K562 (cell line): ENCODE results near the gene NELL1. TPM values are rescaled to one million over a fixed set of nuclear protein-coding genes. Genes with fewer than 3 reads are reported as not detected.

Experiments
- ATAC-seq: fragments of 200-7000 bp; cut with Tn5 transposase; 3 replicates; pipeline ENCODE4 v1.9.1; 2020; ENCODE audit warnings: moderate library complexity
- BruUV-seq: library from RNA; stranded (reverse); fragments of 400-500 nt; replicated peaks from 2 replicates; lab custom pipeline; 2021; lab: Mats Ljungman, UMichigan
- CTCF ChIA-PET: fragments of 300-600 bp; formaldehyde crosslinking; extraction: SDS; loops from one replicate; lab custom pipeline; 2021; ENCODE audit warnings: low intra/inter-chr PET ratio; lab: Yijun Ruan, JAX
- POLR2A ChIA-PET: fragments of 300-600, 350-650 bp; sonication (Branson Sonifier 250); formaldehyde crosslinking; extraction: SDS; loops from one replicate; lab custom pipeline; 2021; ENCODE audit warnings: antibody characterized with exemption, inconsistent platforms; lab: Yijun Ruan, JAX
- DNase-seq, 4 experiments: peaks; one replicate each; pipeline versions ENCODE4 v3.0.0 to v3.0.0-alpha.2; 2011 to 2018; ENCODE audit warnings: low spot score in 3 of 4, mixed read lengths in 3 of 4; ENCODE audit errors: extremely low read depth in 1 of 4
- FAIRE-seq: peaks from 2 replicates; lab custom pipeline; 2011; peaks lifted over from hg19 to GRCh38; lab: Jason Lieb, UNC
- H2AFZ ChIP-seq: 2 replicates; pipeline ENCODE4 v1.6.0; 2011; ENCODE audit warnings: low read depth, low read length, control low read depth, inconsistent platforms
- H3K27ac ChIP-seq: fragments of 200-600 bp; 3 replicates; pipeline ENCODE4 v1.8.0; 2011; ENCODE audit warnings: low read depth, mild to moderate bottlenecking, control low read depth, inconsistent platforms, low read length, moderate library complexity, mixed read lengths; ENCODE audit errors: extremely low read depth
- H3K27me3 ChIP-seq, 2 experiments: fragments of 300-600 bp in 1 of 2; 2 replicates in 1 of 2; 3 replicates in 1 of 2; pipeline versions ENCODE4 v1.6.0 to v1.8.0; 2011; ENCODE audit warnings: inconsistent platforms in 2 of 2, low read length in 2 of 2, mild to moderate bottlenecking in 1 of 2, mixed read lengths in 1 of 2, moderate library complexity in 1 of 2; ENCODE audit not compliant: control insufficient read depth in 2 of 2, insufficient read depth in 2 of 2
- H3K36me3 ChIP-seq: fragments of 300-600 bp; 3 replicates; pipeline ENCODE4 v1.8.0; 2011; ENCODE audit warnings: mild to moderate bottlenecking, low read length, inconsistent platforms; ENCODE audit not compliant: control insufficient read depth, insufficient read depth
- H3K4me1 ChIP-seq, 2 experiments: fragments of 200-600 bp in 1 of 2; replicated peaks in 1 of 2; 2 replicates in 1 of 2; 3 replicates in 1 of 2; pipeline versions ENCODE4 v1.5.1 to v1.8.0; 2011; ENCODE audit warnings: inconsistent platforms in 2 of 2, low read length in 2 of 2, mild to moderate bottlenecking in 1 of 2, mixed read lengths in 1 of 2, moderate library complexity in 1 of 2; ENCODE audit not compliant: control insufficient read depth in 2 of 2, insufficient read depth in 2 of 2
- H3K4me2 ChIP-seq: 2 replicates; pipeline ENCODE4 v1.6.1; 2011; ENCODE audit warnings: low read length, control low read depth, inconsistent platforms, mixed read lengths; ENCODE audit not compliant: insufficient read depth
- H3K4me3 ChIP-seq: fragments of 200-600 bp; sonication (generic), shearing (Covaris generic); 2 replicates; pipeline ENCODE4 v1.5.1; 2016; ENCODE audit warnings: control low read depth, inconsistent platforms
- H3K79me2 ChIP-seq: fragments of 200-600 bp; 3 replicates; pipeline ENCODE4 v1.8.0; 2011; ENCODE audit warnings: low read length, inconsistent platforms; ENCODE audit not compliant: control insufficient read depth, insufficient read depth
- H3K9ac ChIP-seq, 2 experiments: 2 replicates each; pipeline versions ENCODE4 v1.6.0 to v1.6.1; 2011; ENCODE audit warnings: low read depth in 2 of 2, low read length in 2 of 2, control low read depth in 1 of 2, inconsistent platforms in 1 of 2, mild to moderate bottlenecking in 1 of 2, mixed read lengths in 1 of 2; ENCODE audit not compliant: insufficient read depth in 1 of 2
- H3K9me1 ChIP-seq: one replicate; pipeline ENCODE4 v1.6.0; 2011; ENCODE audit warnings: inconsistent platforms, mild to moderate bottlenecking, low read length, moderate library complexity; ENCODE audit not compliant: control insufficient read depth, insufficient read depth
- H3K9me3 ChIP-seq: replicated peaks from 2 replicates; pipeline ENCODE4 v1.5.1; 2011; ENCODE audit warnings: low read depth, low read length, inconsistent platforms; ENCODE audit not compliant: control insufficient read depth, insufficient read depth
- H4K20me1 ChIP-seq: replicated peaks from 2 replicates; pipeline ENCODE4 v1.6.1; 2011; ENCODE audit warnings: low read length, inconsistent platforms, mixed read lengths; ENCODE audit not compliant: control insufficient read depth, insufficient read depth
- BMI1 ChIP-seq: fragments of 150-350 bp; IDR thresholded peaks from 2 replicates; pipeline ENCODE4 v1.6.1; 2014; ENCODE audit warnings: low read length
- BRD9 ChIP-seq: fragments of 450-650 bp; IDR thresholded peaks from 2 replicates; pipeline ENCODE4 v1.6.1; 2018; ENCODE audit warnings: low read depth; ENCODE audit not compliant: partially characterized antibody
- FOXA3 ChIP-seq, 2 experiments: fragments of 450-650 bp in 1 of 2; sonication (generic) in 1 of 2; formaldehyde crosslinking; IDR thresholded peaks in 1 of 2; conservative IDR thresholded peaks in 1 of 2; 2 replicates each; pipeline versions ENCODE4 v1.4.0 to v1.8.0; 2020 to 2022; ENCODE audit warnings: mild to moderate bottlenecking in 2 of 2, missing genetic modification reagents in 1 of 2
- HEY1 ChIP-seq: fragments of 250-450 bp; sonication (Bioruptor Pico); IDR thresholded peaks from 2 replicates; pipeline ENCODE4 v1.5.0; 2020; ENCODE audit warnings: mild to moderate bottlenecking, moderate library complexity, borderline replicate concordance
- KDM2B ChIP-seq: fragments of 250-450 bp; sonication (Bioruptor Pico); IDR thresholded peaks from 2 replicates; pipeline ENCODE4 v1.8.0; 2021; ENCODE audit warnings: mild to moderate bottlenecking, moderate library complexity
- NR1H2 ChIP-seq: sonication (generic); formaldehyde crosslinking; IDR thresholded peaks from 2 replicates; pipeline ENCODE4 v1.4.0; 2020; ENCODE audit warnings: mild to moderate bottlenecking, missing genetic modification reagents
- PHTF2 ChIP-seq: fragments of 250-450 bp; sonication (Bioruptor Pico); IDR thresholded peaks from 2 replicates; pipeline ENCODE4 v1.5.0; 2021; ENCODE audit warnings: mild to moderate bottlenecking
- RNF2 ChIP-seq: sonication (generic); IDR thresholded peaks from 2 replicates; pipeline ENCODE4 v1.6.1; 2016
- SNIP1 ChIP-seq: fragments of 450-650 bp; IDR thresholded peaks from 2 replicates; pipeline ENCODE4 v1.7.1; 2017; ENCODE audit warnings: low read depth, mild to moderate bottlenecking
- TARDBP ChIP-seq: fragments of 450-650 bp; IDR thresholded peaks from 2 replicates; pipeline ENCODE4 v1.6.1; 2016
- ZBTB2 ChIP-seq: fragments of 450-650 bp; IDR thresholded peaks from 2 replicates; pipeline ENCODE4 v1.6.1; 2016; ENCODE audit warnings: antibody characterized with exemption
- ZNF384 ChIP-seq: IDR thresholded peaks from 2 replicates; pipeline ENCODE4 v1.6.1; 2012; ENCODE audit warnings: low read depth, low read length, improper control_type of control experiment
- ZNF696 ChIP-seq: fragments of 250-450 bp; sonication (Bioruptor Pico); conservative IDR thresholded peaks from 2 replicates; pipeline ENCODE4 v1.4.0; 2020; ENCODE audit warnings: mild to moderate bottlenecking, moderate library complexity
- WGBS: fragments of 100-300 bp; shearing (Covaris generic); methylation state at CpG from one replicate; pipeline ENCODE4 v1.1.6; 2016; ENCODE audit warnings: low coverage, mixed read lengths; ENCODE audit not compliant: insufficient coverage; ENCODE audit errors: missing lambda C conversion rate; 5-methylcytosine and 5-hydroxymethylcytosine counted together
- in situ Hi-C: fragments of 300-500 bp; cut with MboI; formaldehyde crosslinking; loops from 4 replicates; pipeline ENCODE4 v1.15.0; 2018; ENCODE audit warnings: inconsistent platforms, mixed read lengths
- intact Hi-C: fragments of 100-400 bp; cut with micrococcal nuclease; formaldehyde crosslinking; loops from 2 replicates; pipeline ENCODE4 v1.14.2; 2022
- polyA plus RNA-seq, 8 experiments: library from polyadenylated mRNA; depleted of rRNA in 4 of 8; stranded (reverse) in 5 of 8; unstranded in 3 of 8; fragments of >200 nt; fragmentation: Nextera tagmentation in 2 of 8; fragmentation: Illumina TruSeq in 1 of 8; extraction: Ambion mirVana in 2 of 8; extraction: Trizol in 1 of 8; gene quantifications; 2 replicates each; pipeline versions ENCODE4 v1.2.1 to v1.2.3, GENCODE V29; 2011 to 2014; ENCODE audit warnings: inconsistent platforms in 1 of 8, missing spikeins in 1 of 8
- total RNA-seq, 7 experiments: library from RNA; depleted of rRNA in 6 of 7; stranded (reverse); fragments of >200 nt in 6 of 7; fragmentation: Illumina TruSeq in 2 of 7; extraction: Trizol in 2 of 7; gene quantifications; 2 replicates each; pipeline versions ENCODE4 v1.2.1 to v1.2.3, GENCODE V29; 2011 to 2021; ENCODE audit warnings: low replicate concordance in 1 of 7
- TF ChIP-seq, protein P1 (sequence below): sonication (generic); formaldehyde crosslinking; IDR thresholded peaks from 2 replicates; pipeline ENCODE4 v1.8.0; 2022; ENCODE audit warnings: mild to moderate bottlenecking, missing genetic modification reagents
- TF ChIP-seq, protein P2 (sequence below): sonication (generic); formaldehyde crosslinking; IDR thresholded peaks from 2 replicates; pipeline ENCODE4 v1.8.1; 2023; ENCODE audit warnings: mild to moderate bottlenecking, missing genetic modification reagents

Gene NELL1
- total and polyA plus RNA-seq, 9 of the 15 experiments (the other 6 are each of a cell fraction or from before 2014, with no cell fraction given): not detected

- in situ Hi-C loops: no loop called here
- Histone ChIP-seq H3K4me2 (no peak overlapping the region), H3K9me1 (no peaks in the 10 kb centered on the region), H3K9ac (no peak overlapping the region), H3K27ac (no peak overlapping the region), H4K20me1 (no peaks in the 10 kb centered on the region), H3K79me2 (no peaks in the 10 kb centered on the region), H3K36me3 (no peaks in the 10 kb centered on the region), H3K4me3 (no peak overlapping the region), H3K27me3 (no peaks in the 10 kb centered on the region), H2AFZ (no peak overlapping the region), H3K4me1 (no peaks in the 10 kb centered on the region), H3K9me3 (no peaks in the 10 kb centered on the region)
- FAIRE-seq (no peak), DNase-seq (no peak), ATAC-seq (no peak)
- no peak for TF ChIP-seq BMI1
- no peak for TF ChIP-seq TARDBP
- no peak for TF ChIP-seq ZNF384
- no peak for TF ChIP-seq SNIP1
- TF ChIP-seq, protein P1, sequence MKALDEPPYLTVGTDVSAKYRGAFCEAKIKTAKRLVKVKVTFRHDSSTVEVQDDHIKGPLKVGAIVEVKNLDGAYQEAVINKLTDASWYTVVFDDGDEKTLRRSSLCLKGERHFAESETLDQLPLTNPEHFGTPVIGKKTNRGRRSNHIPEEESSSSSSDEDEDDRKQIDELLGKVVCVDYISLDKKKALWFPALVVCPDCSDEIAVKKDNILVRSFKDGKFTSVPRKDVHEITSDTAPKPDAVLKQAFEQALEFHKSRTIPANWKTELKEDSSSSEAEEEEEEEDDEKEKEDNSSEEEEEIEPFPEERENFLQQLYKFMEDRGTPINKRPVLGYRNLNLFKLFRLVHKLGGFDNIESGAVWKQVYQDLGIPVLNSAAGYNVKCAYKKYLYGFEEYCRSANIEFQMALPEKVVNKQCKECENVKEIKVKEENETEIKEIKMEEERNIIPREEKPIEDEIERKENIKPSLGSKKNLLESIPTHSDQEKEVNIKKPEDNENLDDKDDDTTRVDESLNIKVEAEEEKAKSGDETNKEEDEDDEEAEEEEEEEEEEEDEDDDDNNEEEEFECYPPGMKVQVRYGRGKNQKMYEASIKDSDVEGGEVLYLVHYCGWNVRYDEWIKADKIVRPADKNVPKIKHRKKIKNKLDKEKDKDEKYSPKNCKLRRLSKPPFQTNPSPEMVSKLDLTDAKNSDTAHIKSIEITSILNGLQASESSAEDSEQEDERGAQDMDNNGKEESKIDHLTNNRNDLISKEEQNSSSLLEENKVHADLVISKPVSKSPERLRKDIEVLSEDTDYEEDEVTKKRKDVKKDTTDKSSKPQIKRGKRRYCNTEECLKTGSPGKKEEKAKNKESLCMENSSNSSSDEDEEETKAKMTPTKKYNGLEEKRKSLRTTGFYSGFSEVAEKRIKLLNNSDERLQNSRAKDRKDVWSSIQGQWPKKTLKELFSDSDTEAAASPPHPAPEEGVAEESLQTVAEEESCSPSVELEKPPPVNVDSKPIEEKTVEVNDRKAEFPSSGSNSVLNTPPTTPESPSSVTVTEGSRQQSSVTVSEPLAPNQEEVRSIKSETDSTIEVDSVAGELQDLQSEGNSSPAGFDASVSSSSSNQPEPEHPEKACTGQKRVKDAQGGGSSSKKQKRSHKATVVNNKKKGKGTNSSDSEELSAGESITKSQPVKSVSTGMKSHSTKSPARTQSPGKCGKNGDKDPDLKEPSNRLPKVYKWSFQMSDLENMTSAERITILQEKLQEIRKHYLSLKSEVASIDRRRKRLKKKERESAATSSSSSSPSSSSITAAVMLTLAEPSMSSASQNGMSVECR (CRISPR knock-in tag): no peak
- no peak for TF ChIP-seq ZNF696 (CRISPR knock-in tag)
- TF ChIP-seq FOXA3 (CRISPR knock-in tag; conservative IDR thresholded peaks at IDR 0.05 in 1 of 2, IDR thresholded peaks at IDR 0.05 in 1 of 2): no peak
- TF ChIP-seq HEY1: no peak
- TF ChIP-seq RNF2: no peak
- TF ChIP-seq ZBTB2: no peak
- no peak for TF ChIP-seq PHTF2
- TF ChIP-seq, protein P2, sequence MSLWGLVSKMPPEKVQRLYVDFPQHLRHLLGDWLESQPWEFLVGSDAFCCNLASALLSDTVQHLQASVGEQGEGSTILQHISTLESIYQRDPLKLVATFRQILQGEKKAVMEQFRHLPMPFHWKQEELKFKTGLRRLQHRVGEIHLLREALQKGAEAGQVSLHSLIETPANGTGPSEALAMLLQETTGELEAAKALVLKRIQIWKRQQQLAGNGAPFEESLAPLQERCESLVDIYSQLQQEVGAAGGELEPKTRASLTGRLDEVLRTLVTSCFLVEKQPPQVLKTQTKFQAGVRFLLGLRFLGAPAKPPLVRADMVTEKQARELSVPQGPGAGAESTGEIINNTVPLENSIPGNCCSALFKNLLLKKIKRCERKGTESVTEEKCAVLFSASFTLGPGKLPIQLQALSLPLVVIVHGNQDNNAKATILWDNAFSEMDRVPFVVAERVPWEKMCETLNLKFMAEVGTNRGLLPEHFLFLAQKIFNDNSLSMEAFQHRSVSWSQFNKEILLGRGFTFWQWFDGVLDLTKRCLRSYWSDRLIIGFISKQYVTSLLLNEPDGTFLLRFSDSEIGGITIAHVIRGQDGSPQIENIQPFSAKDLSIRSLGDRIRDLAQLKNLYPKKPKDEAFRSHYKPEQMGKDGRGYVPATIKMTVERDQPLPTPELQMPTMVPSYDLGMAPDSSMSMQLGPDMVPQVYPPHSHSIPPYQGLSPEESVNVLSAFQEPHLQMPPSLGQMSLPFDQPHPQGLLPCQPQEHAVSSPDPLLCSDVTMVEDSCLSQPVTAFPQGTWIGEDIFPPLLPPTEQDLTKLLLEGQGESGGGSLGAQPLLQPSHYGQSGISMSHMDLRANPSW (CRISPR knock-in tag): no peak
- no peak for TF ChIP-seq NR1H2
- no peak for TF ChIP-seq KDM2B (CRISPR knock-in tag)
- no peak for TF ChIP-seq BRD9
- intact Hi-C loops: no loop called here
- CTCF ChIA-PET: no interaction called here
- WGBS: 0% methylated on average over 3 of the region's 3 CpGs
- BruUV-seq: no TSS peak
- POLR2A ChIA-PET: no interaction called here
Measured at GRCh38 chr11:20795005-20795404, 125.6 kb downstream of the NELL1 start.
